ENCODE data around the gene GJC3.
A peak's percentile ranks its signal among the peaks of the same experiment; 100 is the strongest.
"Not testable (repeated sequence)": the region's sequence is repeated elsewhere in the genome, so short reads cannot be mapped to it uniquely, and the experiment has no call there.

The GJC3 gene

GRCh38 chr7:99928188-99928587 is 1.2 kb downstream of the GJC3 start:
- DNase-seq: no peak

- no peak for DNase-seq
Observed at GRCh38 chr7:99927536-99927935, 1.9 kb downstream of the GJC3 start.

GRCh38 chr7:99926321-99926720 is 3.1 kb downstream of the GJC3 start:
- no peak for DNase-seq

GRCh38 chr7:99923200-99923599 is 6.2 kb downstream of the GJC3 start:
- DNase-seq: no peak

GRCh38 chr7:99920149-99920548 is 9.3 kb downstream of the GJC3 start:
- no peak for DNase-seq

- DNase-seq: no peak
Observed at GRCh38 chr7:99919814-99920112, 9.7 kb downstream of the GJC3 start.

- DNase-seq: peak; percentile 93 to 97 (median 97)
Observed at GRCh38 chr7:99918959-99919813, 10.2 kb downstream of the GJC3 start, which contains the start of gene TRIM4. TSS of gene TRIM4 (minus strand) at chr7:99919530. CDS start at chr7:99919401, 129 bp downstream.

GRCh38 chr7:99910976-99911375 is 18.4 kb downstream of the GJC3 start:
- DNase-seq: no peak

- no peak for DNase-seq
Observed at GRCh38 chr7:99901581-99901980, 27.8 kb downstream of the GJC3 start.

GRCh38 chr7:99899830-99900519 is 29.4 kb downstream of the GJC3 start:
- DNase-seq: no peak

- no peak for DNase-seq
Observed at GRCh38 chr7:99898836-99899235, 30.6 kb downstream of the GJC3 start.

GRCh38 chr7:99898023-99898357 is 31.4 kb downstream of the GJC3 start:
- DNase-seq: no peak

GRCh38 chr7:99897322-99898022 is 31.9 kb downstream of the GJC3 start:
- no peak for DNase-seq

- DNase-seq: no peak
Observed at GRCh38 chr7:99894738-99895137, 34.7 kb downstream of the GJC3 start.

- DNase-seq: no peak
Observed at GRCh38 chr7:99893280-99893679, 36.1 kb downstream of the GJC3 start.

- not testable (repeated sequence) for DNase-seq
Observed at GRCh38 chr7:99890348-99890747, 39.1 kb downstream of the GJC3 start.

GRCh38 chr7:99888366-99888765 is 41.1 kb downstream of the GJC3 start:
- DNase-seq: not testable (repeated sequence)

GRCh38 chr7:99881370-99881769 is 48.0 kb downstream of the GJC3 start:
- DNase-seq: no peak

- no peak for DNase-seq
Observed at GRCh38 chr7:99876933-99877332, 52.5 kb downstream of the GJC3 start, which contains the start of gene OR2AE1. TSS of gene OR2AE1 (minus strand) at chr7:99877033. CDS start at chr7:99877033, 0 bp downstream.

GRCh38 chr7:99876491-99876890 is 52.9 kb downstream of the GJC3 start:
- peak in 1 of 4 experiments; percentile 13 for DNase-seq
